Esophagus squamous epithelium (tissue), 5 donors: ENCODE data around the gene C1QTNF9. TPM values are rescaled to one million over a fixed set of nuclear protein-coding genes. Genes with fewer than 3 reads are reported as not detected.
"Not testable (repeated sequence)": the region's sequence is repeated elsewhere in the genome, so short reads cannot be mapped to it uniquely, and the experiment has no call there.

ENCODE experiments used
- DNase-seq: peaks from one replicate; lab custom pipeline; 2025; lab: John Stamatoyannopoulos, UW
- H3K27ac ChIP-seq, 4 donors: fragments of 200-600 bp; sonication (generic); one replicate each; pipeline ENCODE4 v1.5.1; 2016 to 2019; ENCODE audit warnings: mild to moderate bottlenecking in 1 of 4
- H3K27me3 ChIP-seq, 4 donors: fragments of 200-600 bp; sonication (generic); 1 replicate in 3 of 4; 2 replicates in 1 of 4; pipeline versions ENCODE4 v1.5.1 to v1.6.0; 2017 to 2021; ENCODE audit warnings: antibody characterized with exemption in 1 of 4
- H3K36me3 ChIP-seq, 3 donors: fragments of 200-600 bp; sonication (generic); one replicate each; pipeline ENCODE4 v1.5.1; 2016 to 2019
- H3K4me1 ChIP-seq, 3 donors: fragments of 200-600 bp; sonication (generic); one replicate each; pipeline ENCODE4 v1.5.1; 2017 to 2019
- H3K4me3 ChIP-seq, 4 donors: fragments of 200-600 bp; sonication (generic); 1 replicate in 3 of 4; 2 replicates in 1 of 4; pipeline ENCODE4 v1.5.1; 2016 to 2019; ENCODE audit warnings: mild to moderate bottlenecking in 2 of 4, moderate library complexity in 1 of 4
- H3K9me3 ChIP-seq, 3 donors: fragments of 200-600 bp; sonication (generic); one replicate each; pipeline ENCODE4 v1.5.1; 2016 to 2019
- POLR2A ChIP-seq, 4 donors: fragments of 450-650 bp; IDR thresholded peaks; one replicate each; pipeline ENCODE4 v1.6.1; 2017; ENCODE audit warnings: antibody characterized with exemption in 4 of 4, mild to moderate bottlenecking in 4 of 4, moderate library complexity in 3 of 4
- WGBS, 2 donors: methylation state at CpG; one replicate each; pipeline ENCODE4 v1.1.5; 2018; 5-methylcytosine and 5-hydroxymethylcytosine counted together
- intact Hi-C: fragments of 100-400 bp; cut with DNase I; formaldehyde crosslinking; loops from one replicate; pipeline ENCODE4 v1.15.0; 2022
- total RNA-seq, 4 donors: library from RNA; depleted of rRNA; stranded (reverse); fragments of >200 nt; gene quantifications; one replicate each; pipeline ENCODE4 v1.1.0, GENCODE V29; 2016
- TF ChIP-seq, protein P1 (sequence below), 6 experiments: fragments of 450-650 bp in 4 of 6; fragments of 200-600 bp in 2 of 6; sonication (generic) in 2 of 6; IDR thresholded peaks; one replicate each; pipeline ENCODE4 v1.5.1; 2016 to 2019; ENCODE audit warnings: antibody characterized with exemption in 6 of 6, mild to moderate bottlenecking in 4 of 6, moderate library complexity in 4 of 6
- donor health status: DM: yes; HTN: yes; CAD: no.

C1QTNF9 gene
- total RNA-seq, 4 donors from 2014 or later: not detected

DNA sequence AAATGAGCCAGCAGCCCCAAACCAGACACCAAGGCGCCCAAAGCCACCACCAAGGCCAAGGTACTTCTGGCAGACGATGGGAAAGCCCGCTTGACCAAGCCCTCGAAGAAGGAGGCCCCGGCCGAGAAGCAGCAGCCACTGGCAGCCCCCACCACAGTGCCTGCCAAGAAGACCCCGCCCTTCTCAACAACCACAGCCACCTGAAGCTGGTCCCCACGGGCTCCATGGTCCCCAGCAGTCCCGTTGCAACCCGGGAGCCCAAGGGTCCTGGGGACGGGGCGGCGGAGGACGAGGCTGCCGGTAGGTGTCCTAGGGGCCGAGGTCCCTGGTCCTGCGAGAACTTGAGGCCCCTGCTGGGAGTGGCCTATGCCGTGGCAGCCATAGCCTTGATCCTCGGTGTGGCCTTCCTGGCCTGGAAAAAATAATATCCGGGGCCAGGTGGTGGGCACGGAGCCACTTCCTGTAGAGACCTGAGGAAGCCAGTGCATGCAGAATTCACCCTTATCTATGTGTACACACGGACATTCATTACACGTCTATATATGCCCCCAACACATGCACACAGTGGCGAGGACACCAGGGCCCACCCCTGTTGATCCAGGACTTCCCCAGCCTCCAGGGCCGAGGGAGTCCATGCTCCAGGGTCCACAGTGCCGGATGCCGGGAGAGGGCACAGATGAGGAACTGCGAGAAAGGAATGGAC lies 13.8 kb downstream of the C1QTNF9 start:
- whole genome bisulfite sequencing, 2 donors: 80 to 86% methylated on average over 2 to 9 of the region's 28 CpGs
- Histone ChIP-seq H3K4me3 (no peak overlapping the region), H3K36me3 (no peaks in the 10 kb centered on the region), H3K9me3 (no peaks in the 10 kb centered on the region), H3K4me1 (no peaks in the 10 kb centered on the region), H3K27me3 (peaks cover 0 to 30% (median 2%) of the 10 kb centered on the region in 4 donors), H3K27ac (no peak overlapping the region)
- intact Hi-C loops: no loop called here
- no peak for DNase-seq
- TF ChIP-seq POLR2A (IDR thresholded peaks at IDR 0.05): no peak
- TF ChIP-seq, protein P1, sequence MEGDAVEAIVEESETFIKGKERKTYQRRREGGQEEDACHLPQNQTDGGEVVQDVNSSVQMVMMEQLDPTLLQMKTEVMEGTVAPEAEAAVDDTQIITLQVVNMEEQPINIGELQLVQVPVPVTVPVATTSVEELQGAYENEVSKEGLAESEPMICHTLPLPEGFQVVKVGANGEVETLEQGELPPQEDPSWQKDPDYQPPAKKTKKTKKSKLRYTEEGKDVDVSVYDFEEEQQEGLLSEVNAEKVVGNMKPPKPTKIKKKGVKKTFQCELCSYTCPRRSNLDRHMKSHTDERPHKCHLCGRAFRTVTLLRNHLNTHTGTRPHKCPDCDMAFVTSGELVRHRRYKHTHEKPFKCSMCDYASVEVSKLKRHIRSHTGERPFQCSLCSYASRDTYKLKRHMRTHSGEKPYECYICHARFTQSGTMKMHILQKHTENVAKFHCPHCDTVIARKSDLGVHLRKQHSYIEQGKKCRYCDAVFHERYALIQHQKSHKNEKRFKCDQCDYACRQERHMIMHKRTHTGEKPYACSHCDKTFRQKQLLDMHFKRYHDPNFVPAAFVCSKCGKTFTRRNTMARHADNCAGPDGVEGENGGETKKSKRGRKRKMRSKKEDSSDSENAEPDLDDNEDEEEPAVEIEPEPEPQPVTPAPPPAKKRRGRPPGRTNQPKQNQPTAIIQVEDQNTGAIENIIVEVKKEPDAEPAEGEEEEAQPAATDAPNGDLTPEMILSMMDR (IDR thresholded peaks at IDR 0.05): no peak

DNA sequence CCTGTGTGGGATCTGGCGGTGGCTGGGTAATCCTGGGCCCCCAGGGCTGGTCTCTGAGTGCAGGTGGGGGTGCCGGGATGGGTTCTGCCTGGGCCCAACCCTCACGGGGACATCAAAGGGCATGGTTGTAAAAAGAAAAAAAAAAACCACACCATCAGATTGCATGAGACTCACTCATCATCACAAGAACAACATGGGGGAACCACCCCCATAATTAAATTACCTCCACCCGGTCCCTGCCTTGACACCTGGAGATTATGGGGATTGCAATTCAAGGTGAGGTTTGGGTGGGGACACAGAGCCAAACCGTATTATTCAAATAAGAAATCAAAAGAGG lies 14.3 kb downstream of the C1QTNF9 start:
- 49 to 53% methylated on average over 2 to 5 of the region's 5 CpGs for whole genome bisulfite sequencing, 2 donors

DNA sequence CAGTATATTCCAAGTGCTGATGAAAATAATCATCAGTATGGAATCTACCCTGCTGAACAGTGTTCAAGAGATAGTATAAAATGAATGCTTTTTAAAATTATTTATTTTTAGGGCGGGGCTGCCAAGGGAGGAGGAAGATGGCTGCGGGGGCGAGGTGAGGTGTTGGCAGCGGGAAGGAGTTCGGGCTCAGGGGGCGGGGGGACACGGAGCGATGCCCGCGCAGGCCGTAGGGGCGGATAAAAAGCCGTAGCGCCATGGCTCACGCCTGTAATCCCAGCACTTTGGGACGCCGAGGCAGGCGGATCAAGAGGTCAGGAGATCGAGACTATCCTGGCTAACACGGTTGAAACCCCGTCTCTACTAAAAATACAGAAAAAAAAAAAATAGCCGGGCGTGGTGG lies 18.2 kb downstream of the C1QTNF9 start:
- DNase-seq, intact Hi-C loops, H3K4me3 ChIP-seq, H3K36me3 ChIP-seq, H3K27ac ChIP-seq, H3K9me3 ChIP-seq, H3K4me1 ChIP-seq: not testable (repeated sequence)
- peaks cover 0 to 46% (median 2%) of the 10 kb centered on the region in 4 donors for H3K27me3 ChIP-seq
- WGBS, 2 donors: 76 to 84% methylated on average over 17 to 23 of the region's 23 CpGs

More for the DNA sequence above, 14.3 kb downstream of the C1QTNF9 start:
- intact Hi-C loops: no loop called here
- no peak overlapping the region for H3K4me3 ChIP-seq
- H3K36me3 ChIP-seq: no peaks in the 10 kb centered on the region
- H3K9me3 ChIP-seq: no peaks in the 10 kb centered on the region
- peaks cover 0 to 35% (median 2%) of the 10 kb centered on the region in 4 donors for H3K27me3 ChIP-seq
- H3K4me1 ChIP-seq: no peaks in the 10 kb centered on the region
- no peak overlapping the region for H3K27ac ChIP-seq
- TF ChIP-seq, protein P1 (IDR thresholded peaks at IDR 0.05): no peak
- TF ChIP-seq POLR2A (IDR thresholded peaks at IDR 0.05): no peak
- DNase-seq: no peak

DNA sequence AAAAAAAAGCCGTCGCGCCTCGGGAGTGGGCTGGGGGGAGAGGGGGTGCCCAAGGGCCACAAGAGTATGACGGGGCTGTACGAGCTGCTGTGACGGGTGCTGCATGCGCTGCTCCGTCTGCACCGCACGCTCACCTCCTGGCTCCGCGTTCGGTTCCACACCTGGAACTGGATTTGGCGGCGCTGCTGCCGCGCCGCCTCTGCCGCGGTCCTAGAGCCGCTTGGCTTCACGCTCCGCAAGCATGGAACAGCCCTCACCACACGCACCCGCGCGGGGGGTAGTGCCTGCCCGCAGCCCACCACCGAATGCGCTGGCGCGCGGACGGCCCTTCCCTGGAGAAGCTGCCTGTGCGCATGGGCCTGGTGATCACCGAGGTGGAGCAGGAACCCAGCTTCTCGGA lies 18.8 kb downstream of the C1QTNF9 start:
- intact Hi-C loops: no loop called here
- TF ChIP-seq POLR2A (IDR thresholded peaks at IDR 0.05): no peak
- TF ChIP-seq, protein P1 (IDR thresholded peaks at IDR 0.05): no peak
- 10 to 27% methylated on average over 3 to 16 of the region's 38 CpGs for WGBS, 2 donors
- Histone ChIP-seq H3K4me3 (no peak overlapping the region), H3K36me3 (no peaks in the 10 kb centered on the region), H3K27ac (no peak overlapping the region), H3K4me1 (no peaks in the 10 kb centered on the region), H3K9me3 (no peaks in the 10 kb centered on the region), H3K27me3 (peaks cover 0 to 44% (median 2%) of the 10 kb centered on the region in 4 donors)
- DNase-seq: no peak

DNA sequence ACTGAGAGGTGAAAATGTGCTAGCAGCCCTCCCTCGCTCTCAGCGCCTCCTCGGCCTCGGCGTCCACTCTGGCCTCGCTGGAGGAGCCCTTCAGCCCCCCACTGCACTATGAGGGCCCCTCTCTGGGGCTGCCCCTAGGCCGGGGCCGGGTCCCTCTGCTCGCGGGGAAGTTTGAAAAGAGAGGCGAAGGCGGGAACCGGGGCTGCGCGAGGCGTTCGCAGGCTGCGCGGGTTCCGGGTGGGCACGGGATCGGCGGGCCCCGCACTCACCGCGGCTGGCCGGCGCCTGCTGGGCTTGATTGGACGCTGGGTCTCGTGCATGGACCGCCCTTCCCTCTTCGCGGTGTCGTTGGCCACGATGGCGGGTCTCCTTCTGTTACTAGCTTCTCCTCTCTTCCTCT lies 29.3 kb downstream of the C1QTNF9 start:
- Histone ChIP-seq H3K27ac (no peak overlapping the region), H3K36me3 (no peaks in the 10 kb centered on the region), H3K4me1 (no peaks in the 10 kb centered on the region), H3K9me3 (no peaks in the 10 kb centered on the region), H3K4me3 (no peak overlapping the region), H3K27me3 (peaks cover 0 to 26% (median 0%) of the 10 kb centered on the region in 4 donors)
- WGBS, 2 donors: 93 to 100% methylated on average over 1 to 12 of the region's 36 CpGs
- no peak for TF ChIP-seq POLR2A (IDR thresholded peaks at IDR 0.05)
- TF ChIP-seq, protein P1 (IDR thresholded peaks at IDR 0.05): no peak
- no peak for DNase-seq
- intact Hi-C loops: no loop called here
